GM19397 (cell line): ENCODE measurements around the gene MT2A.

Source experiments
- ATAC-seq: cut with Tn5 transposase; IDR thresholded peaks from one replicate; pipeline ENCODE4 v1.9.1; 2021; ENCODE audit warnings: mild to moderate bottlenecking, moderate library complexity; ENCODE audit not compliant: unreplicated experiment

Gene MT2A

DNA sequence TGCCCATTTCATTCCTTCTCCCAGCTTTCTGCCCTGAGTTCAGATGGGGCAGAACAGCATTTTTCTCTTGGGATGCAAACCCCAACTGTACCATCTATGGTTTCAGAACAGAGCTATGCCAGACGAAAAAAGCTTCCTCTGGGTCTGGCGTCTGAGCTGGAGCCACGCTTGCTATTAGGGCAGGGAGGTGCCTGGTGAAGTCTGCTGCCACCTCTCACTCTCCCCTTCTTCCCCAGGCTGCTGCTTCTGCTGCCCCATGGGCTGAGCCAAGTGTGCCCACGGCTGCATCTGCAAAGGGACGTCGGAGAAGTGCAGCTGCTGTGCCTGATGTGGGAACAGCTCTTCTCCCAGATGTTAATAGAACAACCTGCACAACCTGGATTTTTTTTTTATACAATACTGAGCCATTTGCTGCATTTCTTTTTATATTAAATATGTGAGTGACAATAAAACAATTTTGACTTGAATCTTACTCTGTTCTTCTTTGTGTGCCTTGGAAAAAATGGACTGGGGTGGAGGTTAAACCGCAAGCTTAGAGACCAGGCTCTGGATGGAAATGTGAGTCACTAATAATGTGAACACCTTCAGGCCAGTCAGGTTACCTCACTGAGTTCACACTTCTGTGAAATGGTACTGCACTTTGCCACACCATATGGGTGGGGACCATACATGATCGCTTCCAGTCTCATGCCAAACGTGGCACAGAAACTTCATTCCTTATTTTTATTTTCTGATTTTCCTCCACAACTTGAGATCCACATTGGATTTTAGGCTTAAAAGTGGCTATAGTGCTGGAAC is 28.4 kb downstream of the MT2A start:
- ATAC-seq, result no peak

DNA sequence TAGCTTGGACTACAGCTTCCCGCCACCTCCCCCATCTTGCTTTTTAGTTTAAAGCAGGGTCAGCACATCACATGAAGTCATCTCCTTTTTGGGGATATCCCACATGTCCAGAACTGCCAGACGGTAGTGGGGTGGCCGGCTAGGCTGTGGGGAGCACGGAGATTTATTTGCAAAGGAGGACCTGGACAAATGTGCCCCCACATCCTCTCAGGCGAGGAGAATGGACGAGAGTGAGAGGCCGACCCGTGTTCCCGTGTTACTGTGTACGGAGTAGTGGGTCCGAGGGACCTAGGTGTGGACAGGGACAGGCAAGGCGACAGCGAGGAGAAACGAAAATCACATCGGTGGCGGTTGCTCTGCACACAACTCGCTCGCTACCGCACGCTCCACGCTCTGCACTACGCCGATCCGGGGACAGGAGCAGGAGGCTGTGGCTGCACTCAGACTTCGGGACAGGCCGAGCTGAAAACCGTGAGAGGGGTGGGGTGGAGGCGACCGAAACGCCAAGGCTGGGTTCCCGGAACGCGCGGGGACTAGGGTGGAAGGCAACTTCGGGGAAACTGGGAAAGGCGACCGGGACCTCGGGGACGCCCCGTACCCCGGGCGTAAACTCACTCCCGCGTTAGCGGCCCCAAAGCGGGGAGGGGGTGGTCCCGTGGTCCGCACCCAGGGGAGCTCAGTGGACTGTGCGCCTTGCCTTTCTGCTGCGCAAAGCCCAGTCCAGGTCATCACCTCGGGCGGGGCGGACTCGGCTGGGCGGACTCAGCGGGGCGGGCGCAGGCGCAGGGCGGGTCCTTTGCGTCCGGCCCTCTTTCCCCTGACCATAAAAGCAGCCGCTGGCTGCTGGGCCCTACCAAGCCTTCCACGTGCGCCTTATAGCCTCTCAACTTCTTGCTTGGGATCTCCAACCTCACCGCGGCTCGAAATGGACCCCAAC is 29.7 kb downstream of the MT2A start, which contains the start of gene MT1A:
Gene MT1A, plus strand, starts transcription at position 853 of the 937 bp plus-strand sequence. Its CDS starts 73 bp downstream, at position 926.
- no peak for ATAC-seq

DNA sequence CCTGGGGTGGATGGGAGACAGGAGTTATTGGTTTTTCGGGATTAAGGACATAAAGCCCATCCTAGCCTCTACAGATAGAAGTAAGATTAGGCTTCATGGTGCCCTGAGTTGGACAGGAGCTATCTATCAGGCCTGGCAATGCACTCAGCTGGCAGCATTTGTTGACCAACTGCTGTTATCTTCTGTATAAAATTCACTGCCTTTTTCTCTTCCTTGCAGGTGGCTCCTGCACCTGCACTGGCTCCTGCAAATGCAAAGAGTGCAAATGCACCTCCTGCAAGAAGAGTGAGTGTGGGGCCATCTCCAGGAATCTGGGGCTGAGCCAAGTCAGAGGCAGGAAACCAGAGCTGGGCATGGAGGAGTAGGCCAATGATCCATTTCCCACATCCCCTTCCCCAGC is 30.7 kb downstream of the MT2A start:
- no peak for ATAC-seq

DNA sequence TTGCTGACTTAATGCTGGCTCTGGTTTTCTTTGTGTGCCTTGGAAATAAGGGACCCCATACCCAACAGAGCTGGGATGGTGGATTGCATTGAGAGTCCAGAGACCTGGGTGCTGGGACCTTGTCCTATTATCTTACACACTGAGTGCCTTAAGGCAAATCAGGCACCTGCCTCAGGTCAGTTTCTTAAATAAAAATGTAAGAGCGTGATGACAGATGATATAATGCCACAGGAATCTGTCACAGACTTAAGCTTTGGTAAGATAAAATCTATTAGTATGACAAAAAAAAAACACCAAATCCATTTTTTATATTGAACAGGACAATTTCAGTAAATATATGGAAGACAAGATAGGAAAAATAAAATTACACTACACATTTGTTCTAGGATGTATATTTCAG is 31.7 kb downstream of the MT2A start:
- no peak for ATAC-seq

DNA sequence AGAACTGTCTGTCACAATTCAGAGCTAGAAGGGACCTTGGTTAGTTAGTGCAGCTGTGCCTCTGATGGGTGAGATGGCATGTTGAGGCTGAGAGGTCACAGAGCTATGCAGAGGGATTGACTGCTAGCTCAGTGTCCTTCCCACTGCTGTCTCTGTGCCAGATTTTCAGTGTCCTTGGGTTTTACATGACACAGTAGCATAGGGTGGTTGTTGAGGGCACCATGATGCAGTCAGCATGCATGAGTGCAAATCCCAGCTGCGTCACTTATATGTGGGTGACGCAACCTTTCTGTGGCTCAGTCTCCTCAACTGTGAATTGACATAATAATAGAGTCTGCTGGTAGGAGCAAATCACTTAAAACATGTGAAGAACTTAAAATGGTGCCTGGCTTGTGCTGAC is 32.8 kb downstream of the MT2A start:
- ATAC-seq, result no peak

DNA sequence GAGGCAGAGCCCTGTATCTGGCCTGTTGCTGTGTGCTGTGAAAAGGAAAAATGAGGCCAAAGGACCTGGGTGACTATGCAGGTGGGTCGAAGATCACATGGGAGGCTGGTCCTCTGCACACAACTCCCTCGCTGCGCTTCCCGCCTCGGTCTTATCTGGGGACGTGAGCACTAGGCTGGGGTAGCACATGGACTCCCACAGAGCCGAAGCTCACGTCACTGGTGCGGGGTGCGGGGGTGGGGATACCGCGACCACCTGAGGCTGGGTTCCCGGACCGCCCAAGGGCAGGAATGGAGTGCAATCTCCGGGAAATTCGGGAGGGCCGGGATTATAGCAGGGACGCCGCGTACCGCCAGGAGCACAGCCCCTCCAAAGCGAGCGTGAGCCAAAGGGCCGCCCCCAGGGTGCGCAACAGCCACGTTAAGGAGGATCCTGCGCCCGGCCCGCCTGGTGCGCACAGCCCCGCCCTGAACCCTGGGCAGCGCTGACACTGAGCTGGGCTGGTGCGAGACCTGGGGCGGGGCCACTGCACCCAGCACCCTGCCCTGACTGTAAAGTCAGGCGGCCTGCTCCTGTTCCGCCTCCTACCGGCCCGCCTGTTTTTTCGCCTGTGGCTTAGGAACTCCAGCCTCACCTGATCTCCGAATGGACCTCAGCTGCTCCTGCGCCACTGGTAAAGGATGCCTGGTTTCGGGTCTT is 34.8 kb downstream of the MT2A start:
- peak; percentile 71 for ATAC-seq

DNA sequence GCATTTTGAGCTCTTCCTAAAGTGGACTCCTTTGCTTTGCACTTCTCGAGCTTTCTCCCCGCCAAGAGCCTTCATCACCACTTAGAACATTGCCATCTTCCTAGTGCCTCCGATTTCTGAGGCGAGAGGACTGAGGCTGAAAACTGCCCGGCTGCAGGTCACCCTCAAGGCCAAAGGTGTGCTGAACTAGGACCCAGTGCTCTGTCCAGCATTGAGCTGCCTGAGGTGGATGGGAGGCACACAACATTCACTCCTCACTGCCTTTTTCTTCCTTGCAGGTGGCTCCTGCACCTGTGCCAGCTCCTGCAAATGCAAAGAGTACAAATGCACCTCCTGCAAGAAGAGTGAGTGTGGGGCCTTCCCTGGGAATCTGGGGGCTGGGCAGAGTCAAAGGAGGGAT is 35.4 kb downstream of the MT2A start:
- ATAC-seq, result no peak

DNA sequence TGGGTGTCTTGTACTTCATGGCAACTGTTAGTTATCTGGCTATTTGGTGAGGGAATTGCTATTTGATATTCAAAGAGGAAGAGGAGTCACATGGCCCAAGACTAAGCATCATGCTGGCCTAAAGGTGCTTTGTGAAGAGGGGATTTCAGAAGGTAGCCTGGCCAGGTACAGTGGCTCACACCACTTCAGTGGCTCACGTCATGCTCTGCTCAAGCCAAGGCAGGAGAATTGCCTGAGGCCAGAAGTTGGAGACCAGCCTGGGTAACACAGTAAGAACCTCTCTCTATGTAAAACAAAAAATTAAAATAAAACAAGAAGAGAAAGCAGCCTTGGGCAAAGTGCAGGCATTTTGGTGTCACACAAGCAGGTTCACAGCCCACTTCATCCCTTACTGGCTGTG is 36.9 kb downstream of the MT2A start:
- no peak for ATAC-seq

DNA sequence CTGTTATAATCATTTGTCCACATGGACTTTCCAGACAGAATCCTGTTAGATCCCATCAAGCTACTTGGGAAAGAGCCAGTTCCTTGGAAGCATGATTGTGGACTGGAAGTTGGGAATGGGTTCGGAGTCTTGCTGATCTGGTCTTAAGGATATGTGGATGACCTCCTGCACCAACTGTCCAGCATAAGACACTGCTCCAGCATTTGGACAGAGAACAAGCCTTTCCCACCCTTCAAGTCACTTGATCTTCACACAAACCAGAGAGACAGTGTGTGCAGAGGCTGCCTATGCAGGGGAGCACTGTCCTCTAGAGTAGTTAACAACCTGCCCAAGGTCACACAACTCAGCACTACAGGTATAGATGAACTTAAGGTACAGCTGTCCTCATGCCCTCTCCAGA is 37.5 kb downstream of the MT2A start:
- no peak for ATAC-seq

DNA sequence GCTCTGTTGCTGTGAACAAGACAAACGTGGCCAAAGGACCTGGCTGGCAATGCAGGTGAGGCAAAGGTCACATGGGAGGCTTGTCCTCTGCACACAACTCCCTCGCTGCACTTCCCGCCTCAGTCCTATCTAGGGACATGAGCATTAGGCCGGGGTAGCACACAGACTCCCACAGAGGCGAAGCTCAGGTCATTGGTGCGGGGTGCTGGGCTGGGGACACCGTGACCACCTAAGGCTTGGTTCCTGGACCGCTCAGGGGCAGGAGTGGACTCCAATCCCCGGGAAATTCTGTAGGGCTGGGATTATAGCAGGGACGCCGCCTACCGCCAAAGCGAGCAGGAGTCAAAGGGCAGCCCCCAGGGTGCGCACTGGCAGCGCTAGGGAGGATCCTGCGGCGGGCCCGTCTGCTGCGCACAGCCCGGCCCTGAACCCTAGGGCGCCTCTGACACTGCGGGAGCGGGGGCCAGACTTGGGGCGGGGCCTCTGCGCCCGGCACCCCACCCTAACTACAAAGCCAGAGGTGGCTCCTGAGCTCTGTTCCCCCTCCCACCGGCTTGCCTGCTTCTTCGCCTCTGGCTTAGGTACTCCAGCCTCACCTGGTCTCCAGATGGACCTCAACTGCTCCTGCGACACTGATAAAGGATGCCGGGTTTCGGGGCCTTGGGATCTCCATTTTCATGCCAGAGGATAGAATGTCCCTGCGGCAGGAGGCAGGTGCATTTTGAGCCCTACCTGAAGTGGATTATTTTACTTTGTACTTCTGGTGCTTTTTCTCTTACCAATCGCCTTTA is 39.5 kb downstream of the MT2A start:
- no peak for ATAC-seq

DNA sequence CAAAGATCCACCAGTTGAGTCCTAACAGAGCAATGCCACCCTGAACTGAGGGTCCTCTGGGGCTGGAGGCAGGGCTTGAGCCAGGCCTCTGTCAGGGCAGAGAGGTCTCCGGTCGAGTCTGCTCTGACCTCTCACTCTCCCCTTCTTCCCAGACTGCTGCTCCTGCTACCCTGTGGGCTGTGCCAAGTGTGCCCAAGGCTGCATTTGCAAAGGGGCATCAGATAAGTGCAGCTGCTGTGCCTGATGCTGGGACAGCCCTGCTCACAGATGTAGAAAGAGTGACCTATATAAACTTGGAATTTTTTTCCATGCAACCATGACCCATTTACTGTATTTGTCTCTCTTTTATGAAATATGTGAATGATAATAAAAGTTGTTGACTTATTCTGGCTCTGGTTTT is 40.9 kb downstream of the MT2A start:
- ATAC-seq, result no peak

DNA sequence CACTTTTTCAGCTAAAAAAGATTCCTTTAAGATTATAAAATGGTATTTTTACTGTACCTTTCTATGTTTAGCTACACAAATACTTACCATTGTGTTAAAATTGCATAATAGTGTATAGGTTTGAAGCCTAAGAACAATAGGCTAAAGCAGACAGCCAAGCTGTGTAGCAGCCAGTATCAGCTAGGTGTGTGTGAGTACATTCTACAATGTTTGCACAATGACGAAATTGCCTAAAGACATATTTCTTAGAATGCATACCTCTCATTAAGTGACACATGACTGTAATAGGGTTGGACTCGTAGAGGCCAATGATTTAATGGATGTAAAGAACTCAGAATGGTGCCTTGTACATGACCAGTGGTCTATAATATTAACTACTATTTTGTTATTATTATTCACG is 41.4 kb downstream of the MT2A start:
- no peak for ATAC-seq

DNA sequence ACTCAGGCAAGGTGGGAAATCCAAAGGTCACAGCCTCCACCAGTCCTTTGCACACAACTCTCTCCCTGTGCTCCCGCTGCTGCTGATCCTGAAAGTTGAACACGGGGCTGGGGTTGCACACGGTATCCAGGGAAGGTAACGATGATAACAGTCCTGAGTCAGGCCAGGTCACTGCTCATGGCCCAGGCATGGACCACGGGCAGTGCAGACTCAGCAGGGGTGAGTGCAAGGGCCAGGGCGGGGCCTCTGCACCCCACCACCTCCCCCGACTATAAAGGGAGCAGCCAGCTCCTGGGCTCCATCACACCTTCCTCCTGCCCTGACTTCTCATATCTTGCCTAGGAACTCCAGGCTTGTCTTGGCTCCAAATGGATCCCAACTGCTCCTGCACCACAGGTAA is 43.2 kb downstream of the MT2A start, which contains the start of gene MT1B:
Gene MT1B, plus strand, starts transcription at position 301 of the 400 bp plus-strand sequence. Its CDS starts 68 bp downstream, at position 369.
- no peak for ATAC-seq

DNA sequence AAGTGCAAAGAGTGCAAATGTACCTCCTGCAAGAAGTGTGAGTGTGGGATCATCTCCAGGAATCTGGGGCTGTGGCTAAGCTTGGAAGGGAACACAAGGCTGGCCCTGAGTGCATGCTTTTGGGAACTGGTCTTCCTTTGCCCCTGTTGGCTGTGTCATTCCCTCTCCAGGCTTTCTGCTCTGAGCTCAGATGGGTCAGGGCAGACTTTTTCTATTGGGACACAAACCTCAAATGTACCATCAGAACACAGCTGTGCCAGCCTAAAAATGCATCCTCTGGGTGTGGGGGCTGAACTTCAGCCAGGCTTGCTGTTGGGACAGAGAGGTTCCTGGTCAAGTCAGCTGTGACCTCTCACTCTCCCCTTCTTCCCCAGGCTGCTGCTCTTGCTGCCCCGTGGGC is 44.2 kb downstream of the MT2A start:
- no peak for ATAC-seq

DNA sequence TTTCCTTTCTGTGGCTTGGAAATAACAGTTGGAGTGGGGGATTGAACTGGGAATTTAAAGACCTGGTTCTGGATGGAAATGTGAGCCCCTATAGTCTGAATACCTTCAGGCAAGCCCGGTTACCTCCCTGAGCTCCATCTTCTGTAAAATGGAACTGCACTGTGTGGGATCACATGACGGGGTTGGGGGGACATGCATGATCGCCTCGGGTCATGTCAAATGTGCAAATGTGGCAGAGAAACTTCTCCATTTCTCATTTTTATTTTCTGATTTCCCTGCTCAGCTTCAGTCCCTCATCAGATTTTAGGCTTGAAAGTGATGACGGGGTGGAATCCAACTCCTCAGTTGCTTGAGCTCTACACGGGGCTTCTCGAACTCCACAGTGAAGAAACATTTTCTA is 44.8 kb downstream of the MT2A start:
- no peak for ATAC-seq

DNA sequence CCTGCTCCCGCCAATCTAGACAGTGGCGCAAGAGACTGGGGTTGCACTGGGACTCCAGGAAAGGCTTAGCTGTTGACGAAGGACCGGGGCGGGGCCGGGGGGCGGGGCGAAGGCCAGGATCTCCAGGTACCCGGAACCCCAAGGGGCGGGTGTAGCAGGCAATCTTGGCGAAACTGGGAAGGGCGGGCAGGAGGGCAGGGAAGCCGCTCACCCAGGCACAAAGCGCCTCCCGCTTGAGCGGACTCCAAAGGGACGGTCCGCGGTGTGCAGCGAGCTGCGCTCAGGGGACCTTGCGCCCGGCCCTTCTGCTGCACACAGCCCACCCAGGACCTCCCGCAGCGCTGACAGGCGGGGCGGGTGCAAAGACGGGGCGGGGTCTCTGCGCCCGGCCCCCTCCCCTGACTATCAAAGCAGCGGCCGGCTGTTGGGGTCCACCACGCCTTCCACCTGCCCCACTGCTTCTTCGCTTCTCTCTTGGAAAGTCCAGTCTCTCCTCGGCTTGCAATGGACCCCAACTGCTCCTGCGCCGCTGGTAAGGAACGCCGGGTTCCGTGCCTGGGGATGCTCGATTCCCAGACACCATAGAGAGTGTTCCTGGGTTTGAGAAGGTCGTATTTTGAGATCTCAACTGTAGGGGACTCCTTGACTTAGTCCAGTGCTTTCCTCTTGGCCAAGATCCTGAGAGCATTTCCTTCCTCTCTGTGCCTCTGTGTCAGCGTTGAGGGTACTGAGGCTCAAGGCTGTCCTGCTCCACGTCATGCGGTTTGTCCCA is 49.4 kb downstream of the MT2A start, which contains the start of gene MT1F:
Gene MT1F, plus strand, starts transcription at position 405 of the 772 bp plus-strand sequence. Its CDS starts 100 bp downstream, at position 505.
- ATAC-seq, result no peak

DNA sequence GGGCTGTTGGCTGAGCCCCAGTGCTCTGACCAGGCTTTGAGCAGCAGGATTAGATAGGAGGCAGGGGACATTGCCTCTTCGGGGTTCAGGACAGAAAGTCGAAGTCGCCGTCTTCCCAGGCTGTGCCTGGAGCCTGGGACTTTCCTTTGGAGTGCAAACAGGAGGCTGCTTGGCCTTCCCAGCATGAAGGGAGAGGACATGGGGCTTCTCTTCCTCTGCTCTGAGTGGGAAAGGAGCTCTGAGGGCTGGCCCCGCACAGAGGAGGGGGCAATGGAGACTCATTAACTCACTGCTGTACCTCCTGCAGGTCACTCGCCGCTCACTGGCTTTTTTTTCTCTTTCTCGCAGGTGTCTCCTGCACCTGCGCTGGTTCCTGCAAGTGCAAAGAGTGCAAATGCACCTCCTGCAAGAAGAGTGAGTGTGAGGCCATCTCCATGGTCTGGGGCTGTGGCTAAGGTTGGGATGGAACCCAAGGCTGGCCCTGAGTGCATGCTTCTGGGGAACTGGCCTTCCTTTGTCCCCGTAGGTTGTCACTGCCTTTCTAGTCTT is 50.0 kb downstream of the MT2A start:
- ATAC-seq, result no peak
